ENCODE measurements around the gene ST6GAL1.

DNA sequence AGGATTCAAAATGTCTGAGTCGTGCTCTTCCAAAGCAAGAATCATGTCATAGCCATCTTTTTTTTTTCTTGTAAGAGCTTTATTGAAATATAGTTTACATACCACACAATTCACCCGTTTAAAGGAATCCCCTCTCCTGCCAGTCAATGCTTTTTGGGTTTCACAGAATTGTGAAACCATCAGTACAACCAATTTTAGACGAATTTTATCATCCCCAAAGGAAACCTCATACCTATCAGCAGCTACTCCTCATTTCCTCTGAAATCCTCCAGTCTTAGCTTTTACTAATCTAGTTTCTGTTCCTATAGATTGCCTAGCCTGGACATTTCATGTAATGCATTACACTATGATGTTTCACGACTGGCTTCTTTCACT lies 48.2 kb upstream of the ST6GAL1 start:
- TF ChIP-seq, protein P1, sequence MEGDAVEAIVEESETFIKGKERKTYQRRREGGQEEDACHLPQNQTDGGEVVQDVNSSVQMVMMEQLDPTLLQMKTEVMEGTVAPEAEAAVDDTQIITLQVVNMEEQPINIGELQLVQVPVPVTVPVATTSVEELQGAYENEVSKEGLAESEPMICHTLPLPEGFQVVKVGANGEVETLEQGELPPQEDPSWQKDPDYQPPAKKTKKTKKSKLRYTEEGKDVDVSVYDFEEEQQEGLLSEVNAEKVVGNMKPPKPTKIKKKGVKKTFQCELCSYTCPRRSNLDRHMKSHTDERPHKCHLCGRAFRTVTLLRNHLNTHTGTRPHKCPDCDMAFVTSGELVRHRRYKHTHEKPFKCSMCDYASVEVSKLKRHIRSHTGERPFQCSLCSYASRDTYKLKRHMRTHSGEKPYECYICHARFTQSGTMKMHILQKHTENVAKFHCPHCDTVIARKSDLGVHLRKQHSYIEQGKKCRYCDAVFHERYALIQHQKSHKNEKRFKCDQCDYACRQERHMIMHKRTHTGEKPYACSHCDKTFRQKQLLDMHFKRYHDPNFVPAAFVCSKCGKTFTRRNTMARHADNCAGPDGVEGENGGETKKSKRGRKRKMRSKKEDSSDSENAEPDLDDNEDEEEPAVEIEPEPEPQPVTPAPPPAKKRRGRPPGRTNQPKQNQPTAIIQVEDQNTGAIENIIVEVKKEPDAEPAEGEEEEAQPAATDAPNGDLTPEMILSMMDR (IDR thresholded peaks at IDR 0.05) = no peak
- TF ChIP-seq EP300 (IDR thresholded peaks at IDR 0.05) = no peak
